Measurements from ENCODE around the gene CEL.

CEL gene

DNA sequence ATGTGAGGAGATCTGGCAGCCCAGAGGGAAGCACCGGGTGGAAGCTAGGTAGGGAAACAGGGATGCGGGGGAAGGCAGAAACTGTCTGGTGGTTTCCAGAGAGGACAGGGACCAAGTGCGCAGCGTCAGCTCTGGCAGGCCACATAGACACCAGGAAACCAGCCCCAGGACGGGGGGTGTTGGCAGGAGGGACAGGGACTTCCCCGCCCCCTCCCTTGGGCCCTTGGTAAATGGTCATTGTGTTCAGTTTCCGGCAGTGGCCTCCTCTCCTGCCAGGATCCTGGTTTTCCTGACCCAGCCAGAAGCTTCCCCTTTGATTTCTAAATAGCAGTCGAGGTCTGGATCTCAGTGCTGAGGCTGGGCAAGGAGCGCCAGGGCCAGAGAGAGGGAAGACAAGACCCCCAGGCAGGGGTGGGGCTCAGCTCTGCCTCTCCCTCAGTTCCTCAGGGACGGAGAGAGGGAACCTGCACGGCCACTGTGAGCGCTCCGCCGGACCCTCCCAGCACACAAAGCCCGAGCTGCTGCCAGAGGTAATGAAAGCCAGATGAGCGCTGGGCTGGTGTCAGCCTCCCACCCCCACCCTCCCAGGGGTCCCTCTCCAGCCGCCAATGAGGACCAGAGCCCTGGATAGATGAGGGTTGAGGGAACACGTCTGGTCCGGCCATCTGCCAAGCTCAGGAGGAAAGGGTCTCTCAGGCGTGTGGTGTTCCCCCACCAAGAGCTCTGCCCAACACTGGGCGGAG lies 57.5 kb downstream of the CEL start:
- no peak for FAIRE-seq

DNA sequence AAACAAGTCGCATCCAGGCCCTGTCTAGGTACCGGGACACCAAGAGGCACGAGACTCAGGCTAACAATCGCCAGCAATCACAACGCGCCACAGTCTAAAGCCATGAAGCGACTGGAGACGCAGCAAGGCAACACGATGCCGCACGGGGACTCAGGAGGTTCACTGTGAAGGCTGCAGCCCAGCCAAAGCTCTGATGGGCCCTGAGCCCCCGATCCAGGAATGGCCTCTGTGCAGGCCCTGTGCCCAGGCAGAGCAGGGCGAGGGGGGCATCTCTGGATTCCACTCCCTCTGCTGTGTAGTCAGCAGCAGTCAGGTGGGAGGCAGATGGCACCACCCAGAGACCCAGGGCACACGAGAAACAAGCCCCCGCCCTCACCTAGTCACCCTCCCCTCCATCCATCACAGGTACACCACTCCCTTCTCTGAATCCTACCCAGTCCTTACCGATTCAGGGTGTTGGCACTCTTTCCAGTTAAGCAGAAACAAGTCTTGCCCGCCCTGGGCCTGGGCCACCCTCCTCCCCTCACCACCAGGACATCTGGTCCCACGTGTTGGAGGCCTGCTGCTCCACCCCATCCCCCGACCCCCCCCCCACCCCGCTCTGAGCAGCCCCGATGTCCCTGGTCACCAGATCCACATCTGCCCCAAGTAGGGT lies 58.2 kb downstream of the CEL start:
- no peak for FAIRE-seq

DNA sequence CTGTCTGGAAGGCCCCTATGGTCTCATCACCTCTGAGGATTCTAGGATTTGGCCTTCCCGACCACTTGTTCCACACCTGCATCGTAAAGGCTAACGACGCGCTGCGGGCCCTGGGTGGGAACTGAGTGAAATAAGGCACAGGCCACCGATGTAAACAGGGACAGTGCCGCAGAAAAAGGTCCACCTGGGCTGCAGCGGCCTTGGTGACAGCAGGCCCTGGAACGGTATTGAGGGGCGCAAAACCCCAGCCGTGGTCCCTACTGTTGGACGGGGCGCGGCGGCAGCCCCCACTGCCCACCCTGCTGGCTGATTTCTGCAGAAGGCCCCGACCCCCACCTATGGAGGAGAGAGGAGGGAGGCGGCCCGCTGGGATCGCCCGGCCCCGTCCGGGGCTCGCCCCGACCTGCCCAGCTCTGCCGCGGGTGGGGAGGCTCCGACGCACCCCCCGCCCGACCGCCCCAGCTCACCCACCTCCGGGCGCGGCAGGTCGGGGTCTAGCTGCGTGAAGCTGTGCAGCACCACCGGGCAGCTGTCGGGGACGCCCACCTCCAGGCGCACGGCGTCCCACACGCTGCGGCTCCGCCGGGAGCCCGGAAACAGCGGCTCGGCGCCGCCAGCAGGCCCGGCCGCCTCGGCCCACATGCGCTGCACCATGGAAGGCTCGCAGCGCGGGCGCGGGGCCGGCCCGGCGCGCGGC lies 58.9 kb downstream of the CEL start:
- no peak for FAIRE-seq

All from colon (tissue), 2 donors.